C1 segment of cervical spinal cord (tissue), 14 donors: ENCODE measurements around the gene EXOSC7.
"Not testable (repeated sequence)": the region's sequence is repeated elsewhere in the genome, so short reads cannot be mapped to it uniquely, and the experiment has no call there.

Experiments used
- DNase-seq, 14 donors: peaks; one replicate each; lab custom pipeline; 2025; lab: John Stamatoyannopoulos, UW

Gene EXOSC7

DNA sequence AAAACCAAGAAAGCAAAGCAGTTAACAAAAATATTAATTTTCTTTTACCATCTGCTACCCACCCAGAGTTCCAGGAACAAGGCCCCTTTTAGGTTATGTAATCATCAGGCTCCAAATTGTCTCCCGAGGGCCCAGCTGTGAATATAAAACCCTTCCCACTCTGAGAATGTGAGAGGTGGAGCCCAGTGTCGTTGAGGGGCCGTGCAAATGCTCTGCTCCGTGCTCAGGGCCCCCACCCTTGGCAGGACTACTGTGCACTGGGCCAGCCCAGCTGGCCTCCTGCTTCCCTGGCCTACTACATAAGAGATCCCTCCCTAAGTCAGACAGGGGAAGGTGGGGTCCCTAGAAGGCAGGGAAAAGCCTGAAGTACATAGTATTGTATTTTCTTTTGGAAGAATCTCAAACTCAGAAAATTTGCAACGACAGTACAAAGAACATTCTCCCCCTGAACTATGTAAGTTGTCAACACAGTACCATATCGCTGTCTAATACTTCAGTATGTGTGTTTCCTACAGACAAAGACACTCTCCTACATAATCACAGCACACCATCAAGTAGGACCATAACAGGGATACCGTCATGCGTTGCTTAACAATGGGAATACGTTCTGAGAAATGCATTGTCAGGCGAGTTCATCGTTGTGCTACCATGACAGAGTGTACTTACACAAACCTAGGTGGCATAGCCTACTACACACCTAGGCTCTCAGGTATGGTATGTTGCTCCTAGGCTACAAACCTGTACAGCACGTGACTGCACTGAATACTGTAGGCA, 45.7 kb downstream of the EXOSC7 start:
- DNase-seq: no peak

DNA sequence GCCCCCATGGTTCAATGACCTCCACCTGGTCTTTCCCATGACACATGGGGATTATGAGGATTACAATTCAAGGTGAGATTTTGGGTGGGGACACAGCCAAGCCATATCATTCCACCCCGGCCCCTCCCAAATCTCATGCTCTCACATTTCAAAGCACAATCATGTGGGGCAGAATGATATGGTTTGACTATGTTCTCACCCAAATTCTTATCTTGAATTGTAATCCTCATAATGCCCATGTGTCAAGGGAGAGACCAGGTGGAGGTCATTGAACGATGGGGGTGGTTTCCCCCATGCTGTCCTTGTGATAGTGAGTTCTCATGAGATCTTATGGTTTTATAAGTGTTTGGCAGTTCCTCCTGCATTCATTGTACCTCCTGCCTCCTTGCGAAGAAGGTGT, 47.6 kb downstream of the EXOSC7 start:
- DNase-seq: no peak

DNA sequence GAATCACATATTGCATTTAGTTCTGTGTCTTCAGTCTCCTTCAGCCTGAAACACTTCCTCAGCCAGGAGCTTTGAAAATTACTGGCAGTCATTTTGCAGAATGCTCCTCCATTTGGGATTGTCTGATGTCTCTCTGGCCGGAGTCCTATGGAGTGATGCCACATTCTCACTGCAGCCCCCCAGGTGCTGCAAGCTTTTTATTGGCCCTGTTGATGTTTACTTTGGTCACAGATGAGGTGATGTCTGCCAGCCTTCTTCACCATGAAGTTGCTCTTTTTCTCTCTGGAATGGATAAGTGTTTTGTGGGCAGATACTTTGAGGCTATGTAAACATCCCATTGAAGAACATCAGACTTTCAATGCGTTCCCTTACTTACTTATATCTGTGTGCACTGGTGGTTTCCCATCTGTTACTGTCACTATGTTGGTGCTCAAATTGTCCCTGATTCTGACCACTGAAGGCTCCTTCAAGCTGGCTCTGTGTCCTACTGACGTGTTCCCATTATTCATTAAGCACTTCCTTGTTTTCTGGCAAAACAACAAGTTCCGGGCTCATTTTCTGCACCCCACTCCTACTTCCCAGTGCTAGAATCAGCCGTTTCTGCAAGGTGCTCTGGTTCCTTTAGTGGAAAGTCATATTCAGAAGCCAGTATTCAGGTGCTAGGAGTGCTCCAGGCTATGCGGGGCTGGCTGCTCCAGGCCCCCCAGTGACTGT, 48.7 kb downstream of the EXOSC7 start:
- DNase-seq: peak in 2 of 14 donors; percentile 3 to 87

DNA sequence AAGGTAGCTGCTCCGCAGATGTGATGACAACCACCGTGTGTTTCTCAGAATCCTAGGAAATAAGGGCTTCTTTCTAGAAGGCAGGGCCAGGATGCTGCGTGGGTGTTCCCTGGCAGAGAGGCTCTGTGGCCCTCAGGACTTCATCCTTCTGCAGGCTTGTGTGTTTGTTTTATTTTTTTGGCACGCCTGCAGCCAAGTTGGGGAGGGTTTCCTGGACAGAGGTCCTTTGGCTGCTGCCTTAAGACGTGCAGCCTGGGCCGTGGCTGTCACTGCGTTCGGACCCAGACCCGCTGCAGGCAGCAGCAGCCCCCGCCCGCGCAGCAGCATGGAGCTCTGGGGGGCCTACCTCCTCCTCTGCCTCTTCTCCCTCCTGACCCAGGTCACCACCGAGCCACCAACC, 50.0 kb downstream of the EXOSC7 start, which contains the start of gene CLEC3B:
TSS of gene CLEC3B (plus strand) at position 266 of the 400 bp plus-strand sequence. CDS start at position 326, 60 bp downstream.
- DNase-seq: peak in 1 of 14 donors; percentile 43

DNA sequence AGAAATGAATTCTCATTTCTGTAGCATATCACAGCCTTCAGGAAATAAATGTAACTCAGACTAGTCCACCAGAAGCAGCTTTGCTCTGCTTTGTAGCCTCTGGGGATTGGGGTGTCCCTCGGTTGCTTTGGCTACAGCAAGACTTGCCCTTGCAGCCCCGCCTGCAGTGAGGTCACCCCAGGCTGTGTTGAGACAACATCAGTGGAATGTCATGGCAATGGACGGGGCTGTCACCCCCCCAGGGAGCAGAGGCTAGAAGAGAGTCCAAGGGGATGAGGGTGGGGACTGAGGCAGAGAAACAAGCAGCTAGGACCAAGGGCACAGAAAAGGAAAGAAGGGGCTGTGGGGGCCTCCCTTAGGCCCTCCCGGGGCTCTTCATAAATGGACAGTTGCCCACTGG, 50.9 kb downstream of the EXOSC7 start:
- no peak for DNase-seq

DNA sequence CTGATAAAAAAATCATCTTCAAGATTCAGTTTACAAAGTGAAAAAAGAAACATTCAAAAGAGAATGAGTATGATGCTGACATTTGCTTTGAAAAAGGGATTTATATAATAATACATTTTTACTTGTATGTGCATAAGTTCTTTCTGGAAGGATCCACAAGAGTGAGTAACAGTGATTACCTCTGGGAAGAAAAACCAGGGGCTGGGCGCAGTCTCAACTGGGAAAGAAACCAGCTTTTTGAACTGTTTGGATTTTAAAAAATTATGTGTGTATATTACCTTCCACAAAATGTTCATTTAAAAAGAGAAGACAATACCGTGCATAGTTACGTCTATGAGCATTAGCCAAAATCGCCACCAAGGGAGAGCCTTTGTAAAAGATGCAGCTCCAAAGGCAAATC, 51.4 kb downstream of the EXOSC7 start:
- DNase-seq: no peak

DNA sequence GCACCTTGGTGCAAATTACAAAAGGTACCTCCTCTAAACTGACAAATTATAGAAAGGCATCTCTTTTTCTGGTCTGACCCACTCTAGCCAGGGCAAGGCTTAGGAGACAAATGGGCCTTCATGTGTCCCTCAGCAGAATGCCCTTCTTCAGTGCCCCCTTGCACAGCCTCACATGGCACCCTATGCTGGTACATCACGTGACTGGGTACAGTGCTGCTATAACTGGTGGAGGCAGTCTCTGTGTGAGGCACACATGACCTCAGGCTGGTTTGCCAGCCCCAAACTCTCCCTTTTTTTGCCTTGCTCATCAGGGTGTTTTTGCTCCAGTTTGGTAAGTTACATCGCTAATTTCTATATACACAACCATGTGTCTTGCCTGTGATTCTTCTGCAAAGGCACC, 53.2 kb downstream of the EXOSC7 start:
- no peak for DNase-seq

DNA sequence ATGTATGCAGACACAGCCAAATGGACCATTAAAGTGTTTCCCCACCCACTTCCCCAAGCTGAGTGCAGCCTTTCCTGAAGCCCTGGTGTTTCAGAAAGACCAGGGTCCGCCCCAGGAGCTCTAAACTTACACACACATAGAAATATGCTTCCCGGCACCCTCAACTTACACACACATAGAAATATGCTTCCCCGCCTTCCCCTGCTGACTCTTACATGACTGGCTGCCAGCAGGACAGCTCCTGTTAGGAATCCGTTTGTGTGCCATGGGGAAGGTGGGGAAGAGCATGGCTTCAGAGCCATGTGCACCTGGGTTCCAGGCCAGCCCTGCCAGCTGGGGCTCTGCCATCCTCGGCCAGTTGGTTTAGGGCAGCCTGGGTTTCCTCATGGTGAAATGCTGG, 53.6 kb downstream of the EXOSC7 start:
- peak in 1 of 14 donors; percentile 73 for DNase-seq

DNA sequence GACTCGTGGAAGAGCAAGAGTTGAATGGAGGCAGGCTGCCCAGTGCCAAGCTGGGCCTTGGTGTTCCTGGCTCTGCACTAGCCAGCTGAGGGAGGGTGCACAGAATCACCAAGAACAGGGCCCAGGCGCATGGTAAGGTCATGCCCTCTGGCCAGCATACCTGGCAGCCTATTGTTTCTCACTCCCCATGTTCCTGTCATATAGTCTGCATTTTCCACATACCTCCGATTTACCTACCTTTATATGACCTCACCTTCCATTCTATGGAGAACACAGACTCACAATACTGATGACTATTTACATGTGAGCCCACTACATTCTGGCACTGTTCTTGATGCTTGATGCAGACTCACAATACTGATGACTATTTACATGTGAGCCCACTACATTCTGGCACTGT, 55.5 kb downstream of the EXOSC7 start:
- no peak for DNase-seq

DNA sequence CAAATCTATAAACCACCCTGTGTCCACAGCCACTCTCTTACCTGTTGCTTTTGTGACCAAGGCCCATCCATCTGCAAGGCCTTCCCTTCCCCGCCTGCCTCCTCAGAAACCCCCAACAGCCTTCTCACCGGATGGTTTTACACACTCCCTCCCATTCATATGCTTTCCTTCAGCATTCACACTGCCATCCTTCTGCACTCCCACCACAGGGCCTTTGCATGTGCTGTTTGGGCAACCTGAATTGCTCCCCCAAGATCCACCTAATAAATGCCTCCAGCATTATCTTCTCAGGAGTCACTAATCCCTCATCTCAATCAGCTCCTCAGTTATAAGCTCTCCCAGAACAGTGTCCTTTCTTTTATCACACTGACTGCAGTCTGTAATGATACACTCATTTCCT, 56.1 kb downstream of the EXOSC7 start:
- DNase-seq: no peak

DNA sequence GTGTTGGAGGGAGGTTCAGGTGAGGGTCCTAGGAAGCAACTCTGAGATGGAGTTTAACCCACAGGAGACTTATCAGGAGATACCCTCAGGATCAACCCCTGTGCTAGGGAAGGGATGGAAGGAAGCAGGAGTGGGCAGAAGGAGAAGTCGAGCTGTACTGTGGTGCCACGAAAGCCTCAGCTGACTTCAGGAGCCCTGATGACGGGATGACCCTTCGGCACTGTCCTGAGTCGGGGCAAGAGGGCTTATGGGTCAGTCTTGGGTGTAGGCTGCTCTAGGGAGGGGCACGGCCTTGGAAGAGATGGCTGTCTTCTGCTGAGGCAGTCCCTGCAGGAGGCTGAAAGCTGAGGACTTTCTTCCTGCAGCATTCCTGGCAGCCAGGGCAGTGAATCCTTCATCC, 57.7 kb downstream of the EXOSC7 start:
- DNase-seq: no peak

DNA sequence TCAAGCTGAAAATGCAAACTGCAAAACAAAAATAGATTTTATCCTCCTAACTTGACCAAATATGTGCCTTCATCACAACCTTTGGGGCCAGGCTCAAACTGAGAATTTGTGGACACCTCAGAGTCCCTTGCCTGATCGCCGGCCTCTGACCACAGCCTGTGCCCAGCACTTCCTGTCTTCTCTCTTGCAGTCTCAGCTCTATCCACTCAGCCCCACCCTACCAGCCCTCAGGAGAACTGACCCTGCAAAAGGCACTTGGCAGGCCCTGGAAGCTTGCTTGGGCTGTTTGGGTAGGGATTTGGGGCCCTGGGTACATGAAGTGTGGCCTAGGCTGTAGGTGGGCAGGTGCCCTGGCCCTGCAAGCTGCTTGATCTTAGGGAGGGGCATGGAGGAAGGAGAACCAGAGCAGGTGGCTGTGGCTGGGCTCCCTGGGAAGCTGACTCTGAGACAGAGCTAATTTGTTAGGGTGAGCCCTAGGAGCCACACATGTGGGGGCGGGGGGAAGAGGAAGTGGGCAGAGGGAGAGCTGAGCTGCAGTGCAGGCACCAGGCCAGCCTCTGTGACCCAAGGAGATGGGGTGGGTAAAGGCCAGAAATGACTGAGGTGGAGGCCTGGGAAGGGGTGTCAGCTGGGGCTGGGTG, 58.7 kb downstream of the EXOSC7 start:
- DNase-seq: peak in 11 of 14 donors; percentile 5 to 80 (median 45)

DNA sequence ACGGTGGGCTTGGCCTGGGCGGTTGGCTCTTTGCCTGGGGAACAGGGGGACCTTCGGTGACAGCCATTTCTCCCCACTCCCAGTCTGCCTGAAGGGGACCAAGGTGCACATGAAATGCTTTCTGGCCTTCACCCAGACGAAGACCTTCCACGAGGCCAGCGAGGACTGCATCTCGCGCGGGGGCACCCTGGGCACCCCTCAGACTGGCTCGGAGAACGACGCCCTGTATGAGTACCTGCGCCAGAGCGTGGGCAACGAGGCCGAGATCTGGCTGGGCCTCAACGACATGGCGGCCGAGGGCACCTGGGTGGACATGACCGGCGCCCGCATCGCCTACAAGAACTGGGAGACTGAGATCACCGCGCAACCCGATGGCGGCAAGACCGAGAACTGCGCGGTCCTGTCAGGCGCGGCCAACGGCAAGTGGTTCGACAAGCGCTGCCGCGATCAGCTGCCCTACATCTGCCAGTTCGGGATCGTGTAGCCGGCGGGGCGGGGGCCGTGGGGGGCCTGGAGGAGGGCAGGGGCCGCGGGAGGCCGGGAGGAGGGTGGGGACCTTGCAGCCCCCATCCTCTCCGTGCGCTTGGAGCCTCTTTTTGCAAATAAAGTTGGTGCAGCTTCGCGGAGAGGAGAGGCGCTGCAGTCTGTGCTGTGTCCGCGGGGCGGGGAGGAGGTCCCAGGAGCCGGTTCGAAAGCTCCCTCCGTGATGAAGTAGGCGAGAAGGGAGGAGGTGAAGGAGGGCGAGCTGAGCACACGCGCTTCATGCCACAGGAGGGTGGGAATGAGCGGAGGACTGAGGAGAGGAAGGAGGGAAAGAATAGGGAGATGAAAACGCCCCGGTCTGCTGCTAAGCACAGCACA, 59.6 kb downstream of the EXOSC7 start:
- peak in 3 of 14 donors; percentile 21 to 44 (median 30) for DNase-seq

DNA sequence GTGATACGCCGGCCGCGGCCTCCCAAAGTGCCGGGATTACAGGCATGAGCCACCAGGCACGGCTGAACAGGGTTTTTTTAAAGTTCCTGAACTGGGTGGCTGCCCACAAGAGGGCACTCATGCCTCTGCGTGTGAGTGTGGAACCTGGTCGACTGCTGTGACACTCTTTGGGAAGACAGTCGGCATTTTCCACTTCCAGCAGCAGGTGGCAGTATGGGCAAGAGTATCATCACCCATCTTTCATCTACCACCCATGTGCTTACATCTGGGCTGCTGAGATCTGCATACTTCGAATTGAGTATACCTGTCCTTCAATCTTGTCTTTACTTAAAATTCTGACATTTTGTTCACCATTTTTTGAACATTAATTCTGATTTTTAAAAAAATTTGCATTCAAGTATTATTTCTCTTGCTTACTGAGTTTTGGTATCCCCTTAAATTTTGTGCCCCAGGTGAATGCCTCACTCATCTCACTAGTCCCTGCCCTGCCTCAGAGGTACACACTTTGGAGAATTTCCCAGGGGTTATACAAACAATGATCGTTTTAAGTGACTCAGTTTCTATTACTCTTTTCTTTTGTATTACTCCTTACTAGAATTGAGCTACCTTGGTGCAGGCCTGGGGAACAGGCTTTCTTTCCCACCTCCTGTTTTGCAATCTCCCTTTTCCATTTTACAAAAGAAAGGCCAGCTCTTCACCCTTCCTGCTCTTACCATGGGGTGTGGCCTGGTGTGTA, 61.8 kb downstream of the EXOSC7 start:
- peak in 13 of 14 donors; percentile 50 to 87 (median 74) for DNase-seq

DNA sequence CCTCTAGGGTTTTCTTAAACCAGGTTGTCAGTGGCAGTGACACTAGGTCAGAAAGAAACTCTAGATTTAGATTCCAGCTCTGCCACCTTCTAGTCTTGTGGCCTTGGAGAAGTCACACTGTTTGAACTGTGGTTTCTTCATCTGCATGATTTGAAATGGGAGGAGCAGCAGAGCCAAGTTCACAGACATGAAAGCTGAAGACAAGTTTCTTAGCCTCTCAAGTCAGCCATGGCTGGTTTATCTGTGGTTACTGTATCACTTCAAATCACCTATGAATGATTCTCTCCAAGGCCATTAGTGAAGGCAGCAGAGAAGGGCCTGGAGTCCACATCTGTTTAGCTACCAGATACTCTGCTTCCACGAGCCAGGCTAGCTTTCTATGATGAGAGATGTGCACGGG, 65.6 kb downstream of the EXOSC7 start:
- DNase-seq: no peak

DNA sequence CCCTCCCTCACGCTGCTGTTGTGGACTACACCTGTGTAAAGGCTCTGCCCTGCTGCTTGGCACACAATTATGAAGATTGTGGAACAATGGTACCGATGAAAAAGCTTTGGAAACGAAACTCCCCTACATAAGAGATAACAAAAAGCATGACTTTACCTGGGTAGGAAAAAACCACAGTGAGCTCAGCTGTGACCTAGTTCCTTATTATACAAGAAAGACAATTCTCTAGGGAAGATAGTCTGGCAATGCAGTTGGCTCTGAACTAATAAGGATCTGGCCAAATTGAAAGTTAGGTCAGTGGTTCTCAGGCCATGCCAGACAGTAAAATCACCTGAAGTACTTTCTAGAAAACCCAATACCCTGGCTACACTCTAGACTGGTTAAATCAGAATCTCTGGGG, 66.1 kb downstream of the EXOSC7 start:
- no peak for DNase-seq

DNA sequence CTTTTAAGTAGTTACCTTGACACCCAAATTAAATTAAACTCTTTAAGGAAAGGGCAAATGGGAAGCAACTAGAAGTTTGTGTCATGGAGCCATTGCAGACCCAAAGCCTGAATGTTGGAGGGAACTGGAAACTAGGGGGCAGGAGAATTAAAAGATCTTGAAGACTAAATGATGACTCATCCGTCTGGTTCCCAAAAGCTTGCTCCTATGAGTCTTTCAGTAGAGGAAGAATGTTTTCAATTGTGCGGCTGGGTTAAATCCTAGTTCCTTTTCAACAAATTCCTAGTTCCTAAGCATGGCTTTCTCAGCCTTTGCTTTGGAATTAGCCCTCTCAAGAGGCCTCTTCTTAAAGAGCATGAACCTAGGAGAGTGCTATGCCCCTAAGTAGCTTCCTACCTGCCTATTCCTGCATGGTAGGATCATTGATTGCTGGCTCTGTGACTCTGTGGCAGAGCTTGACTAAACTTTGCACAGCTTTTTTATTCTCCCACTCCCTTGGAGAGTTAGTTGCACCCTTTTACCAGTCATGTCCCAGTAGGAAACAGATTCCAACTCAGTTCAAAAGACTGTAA, 67.8 kb downstream of the EXOSC7 start:
- no peak for DNase-seq

DNA sequence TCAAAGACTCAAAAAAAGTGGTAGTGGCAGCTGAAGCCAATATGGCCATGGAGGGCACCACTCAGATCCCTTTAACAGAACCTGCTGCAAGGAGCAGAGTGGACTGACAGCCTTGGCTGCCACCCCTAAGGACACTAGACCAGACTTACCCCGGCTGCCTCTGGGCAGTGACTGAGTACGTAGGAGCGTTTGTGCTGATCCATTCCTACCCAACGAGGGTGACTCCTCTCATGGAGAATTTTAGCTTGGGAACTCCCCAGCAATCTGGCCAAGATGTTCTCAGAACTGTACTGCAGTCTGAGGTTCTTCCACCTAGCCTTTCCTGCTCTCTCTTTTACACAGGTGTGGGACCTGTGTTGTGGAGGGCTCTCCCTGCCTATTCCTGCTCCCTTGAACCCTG, 72.2 kb downstream of the EXOSC7 start:
- DNase-seq: no peak

DNA sequence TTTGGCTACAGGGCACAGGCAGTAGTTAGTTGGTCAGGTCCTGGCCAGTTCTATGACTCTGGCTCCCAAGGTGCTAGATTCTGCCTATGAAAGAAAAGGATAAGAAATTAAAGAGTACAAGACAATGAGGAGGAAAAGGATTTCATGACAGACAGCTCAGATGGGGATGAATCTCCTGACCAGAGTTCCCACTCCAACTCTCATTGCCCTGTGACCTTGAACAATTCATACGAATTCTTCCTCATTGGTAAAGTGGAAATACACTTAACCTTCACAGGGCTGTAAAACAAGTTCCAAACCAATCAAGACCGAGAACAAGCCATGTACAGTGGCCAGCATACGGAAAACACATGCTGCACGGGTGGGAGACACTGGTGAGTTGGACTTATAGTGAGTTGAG, 73.8 kb downstream of the EXOSC7 start:
- no peak for DNase-seq

DNA sequence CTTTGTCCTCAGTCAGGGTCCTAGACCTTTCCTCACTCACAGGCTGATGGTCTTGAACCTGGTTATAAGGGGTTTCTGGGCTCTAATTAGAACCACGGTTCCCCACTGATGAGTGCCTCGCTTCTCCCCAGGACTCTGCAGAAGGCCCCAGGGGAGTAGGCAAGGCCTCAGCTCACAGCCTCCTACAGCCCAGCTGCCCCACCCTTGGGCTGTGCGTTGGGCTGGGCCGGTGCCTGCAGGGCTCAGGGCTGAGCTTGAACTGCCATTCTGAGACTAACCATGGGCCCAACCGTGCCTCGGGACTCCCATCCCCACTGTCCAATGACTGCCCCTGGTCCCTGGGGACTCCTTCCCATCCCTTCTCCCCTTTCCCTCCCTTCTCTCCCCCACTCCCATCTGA, 75.6 kb downstream of the EXOSC7 start:
- no peak for DNase-seq

DNA sequence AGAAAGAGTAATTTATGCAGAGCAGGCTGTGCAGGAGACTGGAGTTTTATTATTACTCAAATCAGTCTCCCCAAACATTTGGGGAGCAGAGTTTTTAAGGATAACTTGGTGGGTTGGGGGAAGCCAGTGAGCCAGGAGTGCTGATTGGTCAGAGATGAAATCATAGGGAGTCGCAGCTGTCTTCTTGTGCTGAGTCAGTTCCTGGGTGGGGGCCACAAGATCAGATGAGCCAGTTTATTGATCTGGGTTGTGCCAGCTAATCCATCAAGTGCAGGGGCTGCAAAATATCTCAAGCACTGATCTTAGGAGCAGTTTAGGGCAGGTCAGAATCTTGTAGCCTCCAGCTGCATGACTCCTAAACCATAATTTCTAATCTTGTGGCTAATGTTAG, 77.8 kb downstream of the EXOSC7 start:
- not testable (repeated sequence) for DNase-seq
